HCT116 (cell line): ENCODE results near the gene DCK.

ENCODE experiments used
- EZH2 ChIP-seq: fragments of 200-600 bp; sonication (generic); IDR thresholded peaks from 2 replicates; pipeline ENCODE4 v1.6.1; 2017; ENCODE audit warnings: antibody characterized with exemption, mixed run types
- EZH2phosphoT487 ChIP-seq: fragments of 200-600 bp; IDR thresholded peaks from 2 replicates; pipeline ENCODE4 v1.6.1; 2018; ENCODE audit warnings: antibody characterized with exemption, borderline replicate concordance
- JUND ChIP-seq: IDR thresholded peaks from 2 replicates; pipeline ENCODE4 v1.6.1; 2012
- MAX ChIP-seq: IDR thresholded peaks from 2 replicates; pipeline ENCODE4 v1.6.1; 2012
- POLR2A ChIP-seq: IDR thresholded peaks from 2 replicates; pipeline ENCODE4 v1.7.0; 2011; ENCODE audit warnings: borderline replicate concordance; ENCODE audit not compliant: insufficient read depth, insufficient read length; ENCODE audit errors: extremely low read depth
- POLR2AphosphoS5 ChIP-seq: IDR thresholded peaks from 2 replicates; pipeline ENCODE4 v1.6.1; 2011; ENCODE audit warnings: mild to moderate bottlenecking, low read depth, low read length, moderate library complexity
- RAD21 ChIP-seq: IDR thresholded peaks from 2 replicates; pipeline ENCODE4 v1.6.1; 2012; ENCODE audit warnings: low read depth, mild to moderate bottlenecking
- SIN3A ChIP-seq: IDR thresholded peaks from 2 replicates; pipeline ENCODE4 v1.6.1; 2012; ENCODE audit warnings: low read depth
- TCF7L2 ChIP-seq: IDR thresholded peaks from 2 replicates; pipeline ENCODE4 v1.7.0; 2011; ENCODE audit warnings: borderline replicate concordance, inconsistent platforms; ENCODE audit not compliant: insufficient read depth, insufficient read length; ENCODE audit errors: extremely low read depth
- YY1 ChIP-seq: IDR thresholded peaks from 2 replicates; pipeline ENCODE4 v1.6.1; 2011; ENCODE audit warnings: low read length, low read depth, moderate library complexity, mild to moderate bottlenecking; ENCODE audit not compliant: insufficient replicate concordance; ENCODE audit errors: extremely low read depth
- ZBTB33 ChIP-seq: IDR thresholded peaks from 2 replicates; pipeline ENCODE4 v1.6.1; 2011; ENCODE audit warnings: mild to moderate bottlenecking, low read length, moderate library complexity; ENCODE audit not compliant: insufficient replicate concordance; ENCODE audit errors: extremely low read depth
- ZNF274 ChIP-seq: fragments of 200-500 bp; sonication (Bioruptor generic); IDR thresholded peaks from 2 replicates; pipeline ENCODE4 v1.6.1; 2014; ENCODE audit warnings: mild to moderate bottlenecking, low read depth, low read length, inconsistent platforms
- TF ChIP-seq, protein P1 (sequence below), 3 experiments: fragments of 200-600 bp in 1 of 3; sonication (generic) in 1 of 3; IDR thresholded peaks in 2 of 3; conservative IDR thresholded peaks in 1 of 3; 2 replicates each; pipeline ENCODE4 v1.5.1; 2012 to 2017; ENCODE audit warnings: low read depth in 2 of 3, low read length in 2 of 3, antibody characterized with exemption in 1 of 3, borderline replicate concordance in 1 of 3, control low read depth in 1 of 3, mild to moderate bottlenecking in 1 of 3, mixed read lengths in 1 of 3, mixed run types in 1 of 3, moderate library complexity in 1 of 3; ENCODE audit not compliant: insufficient read depth in 1 of 3
- TF ChIP-seq, protein P2 (sequence below): IDR thresholded peaks from 2 replicates; pipeline ENCODE4 v1.6.1; 2012

- no peak for TF ChIP-seq TCF7L2
- TF ChIP-seq, protein P1, sequence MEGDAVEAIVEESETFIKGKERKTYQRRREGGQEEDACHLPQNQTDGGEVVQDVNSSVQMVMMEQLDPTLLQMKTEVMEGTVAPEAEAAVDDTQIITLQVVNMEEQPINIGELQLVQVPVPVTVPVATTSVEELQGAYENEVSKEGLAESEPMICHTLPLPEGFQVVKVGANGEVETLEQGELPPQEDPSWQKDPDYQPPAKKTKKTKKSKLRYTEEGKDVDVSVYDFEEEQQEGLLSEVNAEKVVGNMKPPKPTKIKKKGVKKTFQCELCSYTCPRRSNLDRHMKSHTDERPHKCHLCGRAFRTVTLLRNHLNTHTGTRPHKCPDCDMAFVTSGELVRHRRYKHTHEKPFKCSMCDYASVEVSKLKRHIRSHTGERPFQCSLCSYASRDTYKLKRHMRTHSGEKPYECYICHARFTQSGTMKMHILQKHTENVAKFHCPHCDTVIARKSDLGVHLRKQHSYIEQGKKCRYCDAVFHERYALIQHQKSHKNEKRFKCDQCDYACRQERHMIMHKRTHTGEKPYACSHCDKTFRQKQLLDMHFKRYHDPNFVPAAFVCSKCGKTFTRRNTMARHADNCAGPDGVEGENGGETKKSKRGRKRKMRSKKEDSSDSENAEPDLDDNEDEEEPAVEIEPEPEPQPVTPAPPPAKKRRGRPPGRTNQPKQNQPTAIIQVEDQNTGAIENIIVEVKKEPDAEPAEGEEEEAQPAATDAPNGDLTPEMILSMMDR (IDR thresholded peaks at IDR 0.05 in 2 of 3, conservative IDR thresholded peaks at IDR 0.05 in 1 of 3; ENCODE audit: borderline replicate concordance in 1 of 3, insufficient read depth in 1 of 3, low read depth in 2 of 3, low read length in 2 of 3): no peak
- TF ChIP-seq EZH2: no peak
- no peak for TF ChIP-seq SIN3A
- no peak for TF ChIP-seq RAD21
- no peak for TF ChIP-seq JUND
- no peak for TF ChIP-seq YY1
- TF ChIP-seq POLR2A: no peak
- TF ChIP-seq MAX: no peak
- TF ChIP-seq ZBTB33: no peak
- TF ChIP-seq, protein P2, sequence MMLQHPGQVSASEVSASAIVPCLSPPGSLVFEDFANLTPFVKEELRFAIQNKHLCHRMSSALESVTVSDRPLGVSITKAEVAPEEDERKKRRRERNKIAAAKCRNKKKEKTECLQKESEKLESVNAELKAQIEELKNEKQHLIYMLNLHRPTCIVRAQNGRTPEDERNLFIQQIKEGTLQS: no peak
- TF ChIP-seq EZH2phosphoT487: no peak
- TF ChIP-seq POLR2AphosphoS5: no peak
- no peak for TF ChIP-seq ZNF274
These were observed 55.9 kb downstream of the DCK start for GRCh38 chr4:71049395-71049794.
